ENCODE measurements around the gene TBATA.

TBATA gene

DNA sequence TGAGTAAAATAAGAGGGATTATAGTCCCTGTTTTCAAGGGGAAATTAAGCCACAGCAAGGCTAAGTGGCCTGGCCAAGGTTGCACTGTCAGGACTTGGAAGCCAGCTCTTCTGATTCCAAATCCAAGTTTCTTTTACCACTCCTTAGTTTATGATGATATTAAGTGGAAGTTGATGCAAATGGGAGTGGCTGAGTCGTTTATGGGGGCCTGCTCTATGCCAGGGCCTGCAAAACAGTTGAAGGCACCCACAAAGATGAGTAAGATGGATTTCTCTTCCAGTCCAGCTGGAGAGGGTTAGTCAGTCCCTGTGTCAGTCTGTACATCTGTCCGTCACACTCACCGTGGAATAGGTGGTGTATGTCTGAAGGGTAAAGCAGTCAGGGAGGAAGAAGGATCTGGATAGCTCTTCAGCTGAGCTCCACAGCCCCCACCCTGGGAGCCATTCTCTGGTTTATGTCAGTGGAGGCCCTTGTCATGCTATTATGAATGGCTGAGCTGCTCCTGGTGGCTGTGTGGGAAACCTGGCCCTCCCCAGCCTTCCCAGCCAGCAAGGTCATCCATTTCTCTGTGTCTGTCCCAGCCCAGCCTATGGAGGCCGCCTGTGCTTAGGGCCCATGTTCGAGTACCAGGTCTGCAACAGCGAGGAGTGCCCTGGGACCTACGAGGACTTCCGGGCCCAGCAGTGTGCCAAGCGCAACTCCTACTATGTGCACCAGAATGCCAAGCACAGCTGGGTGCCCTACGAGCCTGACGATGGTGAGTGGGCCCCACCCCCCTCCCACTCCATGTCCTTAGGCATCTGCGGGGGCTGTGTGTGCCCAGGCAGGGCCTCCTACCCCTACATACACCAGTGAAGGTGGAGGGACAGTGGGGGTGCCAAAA, 44.5 kb downstream of the TBATA start:
- DNase-seq: no peak

- no peak for DNase-seq
Observed at GRCh38 chr10:70738761-70739121, 46.4 kb downstream of the TBATA start.

GRCh38 chr10:70738006-70738760, 47.0 kb downstream of the TBATA start:
- DNase-seq: no peak

DNA sequence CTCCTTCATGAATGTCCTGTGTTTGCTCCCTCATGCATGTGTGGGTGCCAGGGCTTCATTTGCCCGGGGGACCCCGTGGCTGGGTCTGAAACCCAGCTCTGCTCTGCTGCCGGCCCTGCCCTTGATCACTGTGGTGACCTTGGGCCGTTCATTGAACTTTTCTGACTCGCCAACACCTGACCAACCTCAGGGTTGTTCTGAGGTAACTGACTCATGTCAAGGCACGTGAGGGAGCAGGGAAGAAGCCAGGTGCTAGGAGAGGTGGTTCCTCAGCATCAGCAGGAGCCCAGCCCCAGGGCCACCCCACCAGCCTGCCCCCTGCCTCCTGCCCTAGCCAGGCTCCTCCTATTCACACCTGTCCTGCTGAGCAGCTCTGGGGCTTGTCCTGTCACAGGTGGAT, 47.9 kb downstream of the TBATA start:
- no peak for DNase-seq

GRCh38 chr10:70736525-70736924, 48.7 kb downstream of the TBATA start:
- no peak for DNase-seq

DNA sequence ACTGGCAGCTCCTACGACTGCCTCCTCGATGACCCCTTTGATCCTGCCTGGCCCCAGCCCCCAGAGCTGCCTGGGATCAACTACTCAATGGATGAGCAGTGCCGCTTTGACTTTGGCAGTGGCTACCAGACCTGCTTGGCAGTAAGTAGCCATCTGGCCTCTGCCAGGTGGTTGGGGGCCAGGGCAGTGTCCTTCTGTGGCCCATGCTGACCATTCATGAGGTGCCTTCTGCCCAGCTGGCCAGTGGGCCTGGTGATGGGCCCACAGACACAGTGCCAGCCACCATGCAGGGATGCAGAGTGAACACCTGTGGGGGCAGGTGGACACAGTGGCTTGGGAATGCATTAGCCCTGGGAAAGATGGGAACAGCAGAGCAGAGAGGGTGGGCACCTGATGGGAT, 50.0 kb downstream of the TBATA start:
- no peak for DNase-seq

DNA sequence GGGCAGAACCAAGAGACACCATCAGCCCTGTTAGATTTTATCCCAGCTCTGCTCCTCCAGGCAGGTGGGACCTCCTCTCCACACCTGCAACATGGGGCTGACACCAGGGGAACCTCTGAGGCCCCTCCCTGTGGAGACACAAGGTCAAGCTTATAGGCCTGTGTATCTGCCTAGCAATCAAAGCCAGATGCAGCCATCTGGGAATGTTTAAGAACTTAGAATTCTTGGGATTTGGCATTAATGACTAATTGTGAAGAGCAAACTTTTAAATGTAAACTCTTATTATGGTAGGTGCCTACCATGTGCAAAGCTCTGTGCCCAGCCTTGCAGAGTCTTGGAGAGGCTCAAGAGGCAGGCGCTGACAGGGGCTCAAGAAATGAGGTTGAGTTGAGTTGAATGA, 52.1 kb downstream of the TBATA start:
- no peak for DNase-seq

DNA sequence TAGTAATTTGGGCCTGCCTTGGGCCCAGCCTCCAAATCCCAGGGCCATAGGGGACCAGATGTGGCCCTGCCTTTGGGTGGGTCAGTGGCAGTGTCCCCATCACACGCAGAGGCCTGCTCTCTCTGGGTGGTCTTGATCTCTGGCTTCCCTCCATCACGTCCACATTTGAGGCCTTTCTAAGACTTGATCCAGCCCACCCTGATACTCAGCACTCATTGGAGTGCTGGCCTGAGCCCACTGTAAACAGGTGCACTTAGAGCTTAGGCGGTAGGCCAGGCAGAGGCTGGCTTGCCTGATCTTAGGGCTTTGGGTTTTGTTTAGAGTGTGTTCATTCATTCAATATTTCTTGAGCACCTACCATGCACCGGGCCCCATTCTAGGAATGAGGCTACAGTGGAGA, 52.6 kb downstream of the TBATA start:
- DNase-seq: no peak

- DNase-seq: no peak
Observed at GRCh38 chr10:70730955-70731354, 54.2 kb downstream of the TBATA start.

GRCh38 chr10:70729763-70730357, 55.3 kb downstream of the TBATA start:
- peak; percentile 37 to 50 for DNase-seq

DNA sequence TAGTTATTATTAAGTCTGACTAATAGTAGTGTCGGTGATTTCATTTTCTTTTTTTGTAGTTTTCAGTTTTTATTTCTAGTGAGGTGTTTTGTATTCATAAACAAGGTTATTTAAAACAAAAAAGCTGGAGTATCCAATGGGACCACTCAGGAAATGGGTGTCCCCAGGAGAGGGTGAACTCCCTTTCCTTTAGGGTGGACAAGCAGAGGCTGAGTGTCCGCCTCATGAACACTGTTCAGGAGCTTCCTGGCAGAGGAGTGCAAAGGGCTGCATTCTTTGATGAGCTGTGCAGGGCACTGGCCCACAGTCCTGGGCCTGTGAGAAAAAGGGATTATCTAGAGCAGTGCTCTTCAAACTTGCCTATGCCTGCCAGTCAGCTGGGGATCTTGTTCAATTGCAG, 56.8 kb downstream of the TBATA start:
- DNase-seq: no peak

- DNase-seq: no peak
Observed at GRCh38 chr10:70726909-70727495, 58.2 kb downstream of the TBATA start.

DNA sequence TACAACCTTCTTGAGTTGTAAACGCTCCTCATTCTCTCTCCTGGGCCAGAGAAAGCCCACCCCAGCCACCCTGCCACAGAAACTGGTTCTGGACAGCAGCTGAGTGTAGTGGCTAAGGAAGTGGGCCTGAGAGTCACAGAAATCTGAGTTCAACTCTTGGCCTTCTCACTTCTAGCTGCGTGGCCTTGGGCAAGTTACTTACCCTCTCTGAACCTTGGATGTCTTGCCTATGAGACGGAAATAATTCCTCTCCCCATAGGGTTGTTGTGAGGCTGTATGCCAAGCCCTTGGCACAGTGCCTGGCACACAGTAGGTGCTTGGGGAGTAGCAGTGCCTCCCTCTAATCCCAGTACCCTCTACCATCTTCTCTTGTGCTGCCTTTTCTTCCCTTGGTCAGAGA, 61.4 kb downstream of the TBATA start:
- DNase-seq: no peak

DNA sequence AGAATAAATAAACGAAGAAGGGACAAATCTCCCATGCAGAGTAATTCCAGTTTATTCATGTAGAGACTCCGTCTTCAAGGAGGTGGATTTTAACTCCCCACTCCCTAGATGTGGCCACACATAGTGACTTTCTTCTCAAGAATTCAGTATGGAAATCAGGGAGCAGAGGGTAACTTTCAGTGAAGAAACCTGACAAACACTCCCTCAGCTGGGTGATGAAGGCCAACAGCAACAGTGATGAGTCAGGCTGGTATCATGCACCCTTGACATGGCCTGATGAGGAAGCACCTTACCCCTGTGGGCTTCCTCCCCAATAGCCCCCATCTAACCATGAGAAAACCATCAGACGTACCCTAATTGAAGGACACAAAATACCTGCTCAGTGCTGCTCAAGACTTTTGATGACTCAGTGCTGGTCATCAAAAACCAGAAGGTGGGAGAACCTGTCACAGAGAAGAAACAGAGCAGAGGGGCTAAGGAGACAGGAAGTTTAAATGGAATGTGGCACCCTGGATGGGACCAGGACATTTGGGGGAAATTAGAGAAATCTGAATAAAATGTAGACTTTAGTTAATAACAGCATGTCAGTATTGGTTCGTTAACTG, 62.3 kb downstream of the TBATA start:
- no peak for DNase-seq
